Cardiac septum (tissue), 1 donor: ENCODE results near the gene HPCAL1. TPM values are rescaled to one million over a fixed set of nuclear protein-coding genes. Genes with fewer than 3 reads are reported as not detected.

Source experiments
- DNase-seq: peaks from one replicate; pipeline ENCODE4 v3.0.0-alpha.2; 2020; ENCODE audit warnings: low spot score
- intact Hi-C: fragments of 100-400 bp; cut with DNase I; formaldehyde crosslinking; loops from one replicate; pipeline ENCODE4 v1.14.0; 2022
- total RNA-seq: library from RNA; stranded (reverse); fragmentation: NEBNext Ultra II Directional; extraction: Animal tissue kit (Norgen Biotek cat#: 25700); gene quantifications from one replicate; pipeline ENCODE4 v1.2.1, GENCODE V29; 2021
- donor health status: DM: no; HTN: no; CAD: no.

The HPCAL1 gene
- total RNA-seq, 1 donor from 2014 or later = 21.6 TPM

DNA sequence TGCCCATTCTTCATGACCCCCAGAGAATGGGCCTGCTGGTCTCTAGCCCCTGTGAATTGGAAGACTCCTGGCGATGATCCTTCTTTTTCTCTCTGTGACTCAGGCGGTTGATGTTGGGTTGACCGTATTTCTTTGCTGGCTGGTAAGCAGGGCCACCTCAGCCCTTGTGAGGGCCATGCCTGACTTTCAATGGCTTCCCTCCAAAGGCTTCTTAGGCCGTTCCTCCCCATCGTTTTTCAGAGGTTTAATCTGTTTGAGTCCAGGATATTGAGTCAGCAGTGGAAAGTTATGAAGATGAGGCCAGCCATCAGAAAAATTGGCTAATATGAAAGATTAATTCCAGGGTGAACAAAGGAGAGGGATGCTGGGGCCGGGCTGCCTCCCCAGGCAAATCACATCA is 13.6 kb downstream of the HPCAL1 start:
- no peak for DNase-seq
- intact Hi-C loops = no loop called here

DNA sequence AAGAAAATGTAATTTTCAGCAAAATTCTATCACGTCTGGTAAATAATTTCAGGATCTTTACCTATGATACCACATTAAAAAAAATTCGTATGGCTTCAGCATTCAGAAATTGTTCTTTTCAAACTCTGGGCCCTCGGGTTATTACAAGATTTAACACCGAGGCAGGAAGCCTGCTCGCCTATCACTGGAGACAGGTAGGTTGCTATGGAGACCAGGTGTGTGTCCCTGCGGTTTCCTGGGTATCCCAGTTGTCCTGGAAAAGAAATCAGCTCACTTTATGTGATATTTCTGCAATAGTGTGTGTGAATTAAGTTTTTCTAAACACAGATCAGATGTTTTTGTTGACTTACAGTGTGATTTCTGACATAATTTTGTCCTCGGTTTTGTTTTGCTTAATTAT is 14.2 kb downstream of the HPCAL1 start:
- no peak for DNase-seq
- intact Hi-C loops = no loop called here

DNA sequence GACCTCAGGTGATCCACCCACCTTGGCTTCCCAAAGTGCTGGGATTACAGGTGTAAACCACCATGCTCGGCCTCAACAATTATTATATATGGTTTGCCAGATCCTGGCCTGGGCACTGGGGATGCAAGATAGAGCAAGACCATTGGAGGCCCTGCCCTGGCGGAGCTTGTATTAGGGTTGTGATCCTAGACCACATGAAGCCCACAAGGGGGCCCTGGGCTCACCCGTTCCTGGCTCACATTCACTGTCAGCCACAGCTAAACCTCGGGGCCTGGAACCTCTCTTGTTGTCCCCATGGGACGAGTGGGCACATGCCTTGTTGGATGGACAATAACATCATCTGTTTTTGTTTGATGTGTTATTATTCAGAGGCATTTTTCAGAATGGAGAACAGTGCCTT is 14.9 kb downstream of the HPCAL1 start:
- DNase-seq = no peak
- intact Hi-C loops = no loop called here

DNA sequence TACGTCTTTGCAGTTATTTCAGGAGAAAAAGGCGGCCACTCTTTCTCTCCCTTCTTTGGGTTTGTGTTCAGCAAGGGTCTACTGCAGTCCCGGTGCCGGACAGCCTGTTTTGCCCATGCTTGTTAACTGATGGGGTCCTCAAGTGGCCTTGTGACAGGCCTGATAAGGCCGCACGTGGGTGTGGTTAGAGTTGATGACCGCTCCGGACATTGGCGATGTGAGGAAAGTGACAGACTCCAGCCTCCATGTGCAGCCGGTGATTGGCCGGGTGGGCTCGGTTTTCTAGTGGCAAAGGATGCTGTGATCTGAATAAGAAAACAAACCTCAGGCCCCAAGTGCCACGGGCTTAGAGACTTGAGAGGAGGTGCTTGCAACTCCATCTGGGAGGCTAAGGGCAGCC is 15.6 kb downstream of the HPCAL1 start:
- DNase-seq = no peak
- intact Hi-C loops = no loop called here

DNA sequence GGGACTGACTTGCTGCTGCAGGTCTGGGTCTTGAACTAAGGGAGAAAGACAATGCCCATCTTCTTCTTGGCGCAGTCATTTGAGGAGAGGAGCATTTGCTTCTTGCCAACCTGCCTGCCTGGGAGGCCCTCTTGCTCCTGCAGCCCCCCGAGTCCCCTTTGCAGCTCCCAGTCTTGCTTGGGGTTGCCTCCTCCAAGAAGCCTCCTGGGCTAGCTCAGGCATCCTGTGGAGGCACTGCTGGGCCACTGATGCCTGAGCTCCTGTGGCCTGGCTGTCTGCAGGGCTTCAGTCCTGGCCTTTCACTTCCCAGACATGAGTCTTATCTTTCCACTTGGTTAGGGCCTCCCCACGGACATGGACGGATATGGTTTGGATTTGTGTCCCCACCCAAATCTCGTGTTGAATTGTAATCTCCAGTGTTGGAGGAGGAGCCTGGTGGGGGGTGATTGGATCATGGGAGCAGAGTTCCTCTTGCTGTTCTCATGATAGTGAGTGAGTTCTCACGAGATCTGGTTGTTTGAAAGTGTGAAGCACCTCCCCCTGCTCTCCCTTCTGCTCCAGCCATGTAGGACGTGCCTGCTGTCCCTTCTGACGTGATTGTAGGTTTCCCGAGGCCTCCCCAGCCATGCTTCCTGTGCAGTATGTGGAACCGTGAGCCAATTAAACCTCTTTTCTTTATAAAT is 17.3 kb downstream of the HPCAL1 start:
- DNase-seq = peak; percentile 38
- intact Hi-C loops = no loop called here

DNA sequence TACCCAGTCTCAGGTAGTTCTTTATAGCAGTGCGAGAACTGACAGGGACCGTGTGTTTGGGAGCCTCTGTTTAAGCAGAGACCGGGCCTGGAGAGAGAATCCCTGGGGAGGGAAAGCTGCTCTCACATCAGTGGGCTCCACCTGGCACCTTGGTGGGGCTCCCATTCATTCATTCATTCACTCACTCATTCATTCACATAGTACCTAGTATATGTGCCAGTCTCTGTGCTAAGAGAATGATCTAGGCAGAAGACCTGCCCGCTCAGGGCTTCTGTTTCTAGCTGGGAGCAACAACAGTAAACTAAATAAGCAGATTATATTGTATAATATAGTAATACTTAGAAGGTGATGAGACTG is 17.8 kb downstream of the HPCAL1 start:
- intact Hi-C loops = no loop called here
- peak; percentile 14 for DNase-seq

DNA sequence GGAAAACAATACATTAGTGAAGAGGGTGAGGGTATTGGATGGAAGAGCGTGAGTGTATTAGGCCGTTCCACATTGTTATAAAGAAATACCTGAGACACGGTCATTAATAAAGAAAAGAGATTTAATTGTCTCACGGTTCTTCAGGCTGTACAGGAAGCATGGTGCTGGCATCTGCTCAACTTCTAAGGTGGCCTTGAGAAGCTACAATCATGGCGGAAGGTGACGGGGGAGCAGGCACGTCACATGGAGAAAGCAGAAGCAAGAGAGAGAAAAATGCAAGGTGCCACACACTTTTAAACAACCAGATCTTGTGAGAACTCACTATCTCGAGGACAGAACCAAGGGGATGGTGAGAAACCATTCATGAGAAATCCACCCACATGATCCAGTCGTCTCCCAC is 18.2 kb downstream of the HPCAL1 start:
- DNase-seq = peak; percentile 24
- intact Hi-C loops = no loop called here

DNA sequence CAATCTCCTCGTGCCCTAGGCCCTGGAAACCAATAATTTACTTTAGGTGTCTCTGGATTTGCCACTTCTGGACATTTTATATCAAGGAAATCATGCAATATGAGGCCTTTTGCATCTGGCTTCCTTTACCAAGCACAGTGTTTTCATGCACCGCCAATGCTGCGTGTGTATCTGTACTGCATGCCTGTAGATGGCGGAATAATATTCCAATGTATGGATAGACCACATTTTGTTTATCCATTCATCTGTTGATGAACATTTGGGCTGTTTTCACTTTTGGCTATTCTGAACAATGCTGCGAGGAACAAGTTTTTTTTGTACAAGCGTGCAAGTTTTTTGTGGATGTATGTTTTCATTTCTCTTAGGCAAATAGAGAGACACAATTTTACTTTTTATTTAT is 18.9 kb downstream of the HPCAL1 start:
- no peak for DNase-seq
- intact Hi-C loops = no loop called here

DNA sequence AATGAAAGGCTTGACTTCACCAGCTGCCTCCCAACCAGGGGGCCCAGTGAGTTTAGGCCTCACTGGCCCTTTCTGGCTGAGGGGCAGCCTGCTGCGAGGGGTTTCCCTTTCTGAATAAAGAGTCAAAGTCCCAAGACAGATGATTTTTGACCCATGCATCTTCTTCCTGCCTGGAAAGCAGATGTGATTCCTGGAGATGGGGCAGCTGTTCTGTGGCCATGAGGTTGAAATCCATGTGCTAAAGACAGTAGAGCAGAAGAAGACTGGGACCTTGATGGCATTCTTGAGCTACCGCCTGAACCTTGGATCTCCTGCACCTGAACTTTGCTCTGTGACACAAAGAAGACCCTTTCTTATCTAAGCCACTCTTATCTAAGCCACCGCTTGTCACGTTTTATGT is 19.8 kb downstream of the HPCAL1 start:
- DNase-seq = peak; percentile 43
- intact Hi-C loops = no loop called here

DNA sequence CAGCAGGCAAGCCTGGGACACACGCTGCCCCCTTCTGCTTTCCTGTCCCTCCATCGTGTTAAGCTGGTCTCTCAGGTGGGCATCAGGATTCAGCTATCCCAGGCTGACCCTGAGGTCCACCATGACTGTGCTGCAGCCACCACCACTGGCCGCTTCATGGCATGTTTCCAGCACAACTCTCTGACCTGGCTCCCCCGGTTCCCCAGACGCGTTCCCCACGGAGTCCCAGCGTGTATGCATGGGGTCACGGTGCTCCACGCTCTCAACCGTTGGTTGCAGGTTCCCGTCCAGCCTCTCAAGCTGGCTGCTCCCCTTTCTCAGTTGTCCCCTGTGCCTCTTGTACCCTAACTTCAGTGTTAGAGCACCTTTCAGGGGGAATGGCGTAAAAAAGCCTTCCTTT is 20.3 kb downstream of the HPCAL1 start:
- intact Hi-C loops = no loop called here
- DNase-seq = peak; percentile 58

DNA sequence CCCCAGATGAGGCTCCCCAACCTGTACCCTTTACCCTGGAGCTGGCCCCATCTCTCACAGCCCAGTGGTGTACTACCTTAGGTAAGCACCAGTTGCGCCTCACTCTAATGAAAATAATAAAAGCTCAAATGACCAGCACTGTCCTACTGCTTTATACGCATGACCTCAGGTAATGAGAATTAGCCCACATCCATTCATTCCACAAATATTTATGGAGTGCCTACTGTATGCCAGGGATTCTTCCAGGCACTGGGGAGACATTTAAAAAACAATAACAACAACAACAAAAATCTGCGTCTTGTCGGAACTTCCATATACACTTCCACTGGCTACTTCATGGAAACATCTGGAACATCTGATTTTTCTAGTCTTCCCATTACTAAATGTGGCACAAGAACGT is 20.8 kb downstream of the HPCAL1 start:
- intact Hi-C loops = no loop called here
- DNase-seq = no peak

DNA sequence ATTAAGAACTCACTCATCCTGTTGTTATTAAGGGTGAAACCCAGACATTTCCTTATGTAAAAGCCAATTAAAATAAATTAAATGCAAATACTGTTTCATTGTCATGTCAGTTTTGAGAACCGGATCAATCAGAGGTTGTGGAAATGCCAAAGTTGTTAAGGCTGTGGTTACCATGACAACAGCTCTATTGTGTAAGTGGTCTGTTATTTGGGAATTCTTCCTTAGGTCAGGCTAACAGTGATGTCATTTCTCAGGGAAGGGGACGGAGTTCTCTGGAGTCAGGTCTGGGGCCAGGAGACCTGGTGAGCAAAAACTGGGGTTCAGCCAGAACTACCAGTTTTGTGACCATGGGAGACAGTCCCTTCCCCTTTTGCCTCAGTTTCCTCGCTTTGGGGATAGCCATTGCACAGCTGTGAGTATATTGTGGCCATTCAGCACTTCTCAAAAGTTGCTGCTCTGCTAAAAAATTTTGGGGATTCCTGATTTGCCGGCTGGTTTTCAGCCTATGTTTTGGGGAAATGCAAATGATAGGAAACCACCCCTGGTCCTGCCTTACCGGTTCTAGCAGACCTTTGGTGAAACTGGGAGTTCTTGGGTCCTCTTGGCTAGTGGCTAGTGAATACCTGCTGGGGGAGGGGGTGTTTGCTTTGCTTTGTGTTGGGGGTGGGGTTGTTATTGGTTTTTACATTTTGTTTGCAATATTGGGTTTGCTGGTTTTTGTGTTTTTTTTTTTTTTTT is 21.6 kb downstream of the HPCAL1 start:
- DNase-seq = peak; percentile 10
- intact Hi-C loops = no loop called here

DNA sequence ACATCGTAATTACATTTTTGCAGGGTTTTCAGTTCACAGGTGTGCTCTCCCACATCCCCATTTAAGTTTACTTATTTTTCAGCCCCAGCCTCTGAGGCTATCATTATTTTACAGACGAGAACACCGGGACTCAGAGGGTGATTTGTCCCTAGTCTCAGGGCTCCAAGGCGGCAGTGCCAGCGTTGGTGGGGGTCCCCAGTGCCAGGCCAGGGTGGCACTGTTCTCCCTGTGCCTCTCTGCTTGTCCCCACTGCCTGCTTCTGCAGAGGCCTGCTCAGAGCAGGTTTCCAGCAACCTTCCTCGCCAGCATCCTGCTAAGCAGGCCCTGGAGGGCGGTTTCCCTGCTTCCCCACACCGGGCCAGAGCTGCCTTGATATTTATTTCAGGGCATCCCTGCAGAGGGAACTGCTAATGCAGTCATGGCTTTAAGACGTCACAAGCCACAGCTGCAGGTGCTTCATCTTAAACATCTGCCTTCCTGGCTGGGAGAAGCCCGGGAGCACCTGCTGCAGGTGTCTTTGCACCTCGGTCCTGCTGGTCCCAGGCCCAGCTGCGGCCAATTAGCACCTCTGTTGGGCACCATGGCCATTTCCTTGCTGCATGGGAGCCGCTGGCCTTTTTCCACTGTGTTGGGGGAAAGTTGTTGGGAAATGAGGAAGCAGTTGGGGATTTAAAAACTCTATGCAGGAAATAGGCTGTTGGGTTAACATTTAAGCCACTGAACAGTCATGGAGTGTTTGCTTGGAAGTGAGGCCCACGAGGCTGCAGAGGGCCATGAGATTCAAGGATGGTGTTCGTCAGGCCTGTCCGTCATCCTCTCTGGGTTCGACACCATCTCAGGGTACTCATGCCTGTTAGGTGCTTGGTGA is 22.8 kb downstream of the HPCAL1 start:
- intact Hi-C loops = no loop called here
- DNase-seq = no peak

DNA sequence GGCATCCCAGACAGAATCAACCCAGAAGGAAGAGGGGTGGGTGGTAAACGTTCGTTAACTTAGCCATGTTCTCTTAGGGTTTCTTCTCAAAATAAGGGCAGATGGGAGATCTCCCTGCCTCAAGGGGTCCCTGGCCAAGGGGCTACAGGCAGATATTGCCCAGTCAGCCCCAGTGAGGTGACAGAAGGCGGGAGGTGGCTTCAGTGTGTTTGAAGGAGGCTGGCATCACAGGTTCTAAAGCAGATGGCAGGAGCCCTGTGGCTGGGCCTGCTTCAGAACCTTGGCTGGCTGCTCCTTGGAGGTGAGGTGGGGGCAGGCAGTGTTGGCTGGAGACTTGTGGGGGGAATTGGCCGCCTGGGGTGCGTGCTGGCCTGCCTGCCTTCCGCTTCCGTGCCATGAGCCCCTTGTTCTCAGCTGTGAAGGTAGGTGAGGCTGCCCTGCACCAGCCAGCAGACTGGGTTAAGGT is 23.5 kb downstream of the HPCAL1 start:
- intact Hi-C loops = no loop called here
- no peak for DNase-seq

DNA sequence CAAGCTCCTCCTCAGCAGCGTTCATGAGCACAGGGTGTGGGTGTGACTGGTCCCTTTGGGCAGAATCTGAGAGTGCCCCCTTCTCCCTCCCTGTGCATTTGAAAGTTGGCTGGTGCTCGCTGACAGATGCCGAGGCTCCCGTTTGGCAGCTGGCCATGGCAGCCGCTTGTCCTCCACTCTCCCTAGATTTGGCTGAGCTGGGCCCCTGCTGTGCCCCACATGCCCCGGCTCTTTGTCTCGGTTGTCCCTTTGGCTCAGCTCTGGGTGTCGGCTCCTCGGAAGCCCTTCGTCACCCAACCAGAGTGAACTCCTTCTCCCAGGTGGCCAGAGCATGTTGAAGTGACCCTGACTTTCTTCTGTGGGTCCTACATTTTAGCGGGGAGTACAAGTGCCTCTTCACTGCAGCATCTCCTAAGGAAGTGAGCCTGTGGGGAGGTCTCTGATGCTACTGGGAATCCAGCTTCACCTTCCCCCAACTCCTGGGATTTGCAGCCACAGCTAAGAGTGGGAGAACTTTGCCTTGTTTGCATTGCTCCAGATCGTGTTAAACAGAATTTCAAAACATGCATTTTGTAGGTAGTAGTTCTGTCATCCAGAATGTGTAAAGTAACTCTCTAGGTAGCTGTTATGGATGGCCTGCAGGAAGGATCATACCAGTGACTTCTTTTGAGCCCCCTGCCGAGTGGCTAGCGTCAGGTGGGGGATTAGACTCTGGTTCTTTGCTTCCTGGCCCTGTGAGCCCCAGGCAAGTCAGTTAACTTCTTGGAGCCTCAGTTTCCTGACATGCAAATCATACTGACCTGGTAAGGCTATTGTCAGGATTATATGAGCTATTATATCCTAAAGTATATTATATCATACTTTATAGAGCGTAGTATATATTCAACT is 24.2 kb downstream of the HPCAL1 start:
- intact Hi-C loops = no loop called here
- no peak for DNase-seq

DNA sequence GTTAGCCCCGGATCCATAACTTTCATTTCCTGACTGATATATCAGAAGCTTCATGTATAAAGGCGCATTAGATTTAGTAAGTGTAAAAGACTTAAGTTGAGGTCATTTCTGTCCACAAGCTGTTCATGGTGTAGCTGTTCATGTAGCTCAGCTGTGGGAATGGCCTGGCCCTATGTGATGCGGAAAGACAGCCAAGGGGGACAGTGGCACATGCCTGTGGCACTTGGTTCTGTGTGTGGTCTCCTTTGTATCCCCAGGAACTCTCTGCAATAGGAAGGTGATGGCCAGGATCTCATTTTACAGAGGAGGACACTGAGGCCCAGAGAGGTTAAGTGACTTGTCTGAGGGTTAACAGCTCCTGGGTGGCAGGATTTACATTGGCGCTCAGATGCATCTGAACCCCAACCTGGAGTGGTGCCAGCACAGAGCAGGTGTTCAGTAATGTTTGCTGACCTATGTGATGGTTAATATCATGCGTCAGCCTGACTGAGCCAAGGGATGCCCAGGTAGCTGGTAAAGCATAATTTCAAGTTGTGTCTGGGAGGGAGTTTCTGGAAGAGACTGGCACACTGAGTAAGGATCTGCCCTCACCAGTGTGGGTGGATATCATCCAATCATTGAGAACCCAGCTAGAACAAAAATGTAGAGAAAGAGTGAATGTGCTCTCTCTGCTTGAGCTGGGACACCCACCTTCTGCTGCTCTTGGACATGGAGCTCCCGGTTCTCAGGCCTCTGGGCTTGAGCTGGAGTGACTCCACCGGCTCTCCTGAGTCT is 25.4 kb downstream of the HPCAL1 start:
- no peak for DNase-seq
- intact Hi-C loops = no loop called here

DNA sequence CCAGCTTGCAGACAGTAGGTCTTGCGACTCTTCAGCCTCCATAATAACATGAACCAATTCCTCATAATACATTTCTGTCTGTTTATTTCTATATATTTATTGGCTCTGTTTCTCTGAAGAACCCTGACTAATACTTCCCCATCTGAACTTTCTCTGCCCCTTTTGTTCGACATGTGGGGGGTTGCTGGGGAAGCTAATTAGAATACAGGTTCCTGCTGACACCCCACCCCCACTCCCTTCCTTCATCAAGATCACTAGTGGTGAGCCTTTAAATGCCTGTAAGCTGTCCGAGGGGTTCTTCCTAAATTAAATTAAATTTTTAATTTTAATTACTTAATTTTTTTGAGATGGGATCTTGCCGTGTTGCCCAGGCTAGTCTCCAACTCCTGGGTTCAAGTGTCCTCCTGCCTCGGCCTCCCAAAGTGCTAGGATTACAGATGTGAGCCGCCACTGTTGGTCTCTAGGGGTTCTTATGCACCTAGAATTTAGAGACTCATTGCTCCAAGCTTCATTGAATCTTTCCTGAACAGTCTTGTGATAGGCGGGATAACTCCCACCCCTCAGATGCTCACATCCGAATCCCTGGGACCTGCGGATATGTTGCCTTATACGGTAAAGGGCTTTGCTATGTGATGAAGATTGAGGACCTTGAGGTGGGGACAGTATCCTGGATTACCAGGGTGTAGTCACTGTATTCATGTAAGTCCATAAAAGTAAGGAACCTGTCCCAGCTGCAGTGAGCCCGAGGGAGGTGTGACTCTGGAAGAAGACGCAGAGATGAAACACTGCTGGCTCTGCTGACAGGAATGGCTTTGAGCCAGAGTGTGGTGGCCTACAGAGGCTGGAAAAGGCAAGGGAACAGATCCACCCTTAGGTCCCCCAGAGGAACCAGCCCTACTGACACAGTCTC is 26.2 kb downstream of the HPCAL1 start:
- no peak for DNase-seq
- intact Hi-C loops = no loop called here

DNA sequence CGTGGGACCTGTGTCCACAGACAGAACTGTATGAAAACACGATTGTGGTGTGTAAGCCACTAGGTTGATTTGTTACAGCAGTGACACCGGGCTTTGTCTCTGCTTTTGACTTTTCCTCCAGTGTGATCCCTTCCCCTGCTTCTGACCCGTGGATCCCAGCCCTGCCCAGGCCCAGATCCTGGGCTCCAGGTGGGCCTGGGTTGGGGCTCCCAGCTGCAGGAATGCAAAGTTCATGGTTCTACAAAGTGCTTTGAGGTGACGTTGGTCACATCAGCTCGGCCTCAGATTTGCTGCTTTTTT is 26.8 kb downstream of the HPCAL1 start:
- intact Hi-C loops = no loop called here
- DNase-seq = no peak
